GM18951 (cell line): ENCODE data around the gene CMTM7.

Experiments
- POLR2A ChIP-seq: IDR thresholded peaks from 4 replicates; pipeline ENCODE4 v1.6.1; 2011; ENCODE audit warnings: mild to moderate bottlenecking; ENCODE audit not compliant: insufficient read length, insufficient read depth; ENCODE audit errors: extremely low read depth
- in situ Hi-C: fragments of 300-500 bp; cut with MboI; formaldehyde crosslinking; loops from one replicate; pipeline ENCODE4 v1.12.0; 2022; ENCODE audit warnings: low sequenced_read_pairs, mixed read lengths, inconsistent platforms; ENCODE audit not compliant: unreplicated experiment

CMTM7 gene

DNA sequence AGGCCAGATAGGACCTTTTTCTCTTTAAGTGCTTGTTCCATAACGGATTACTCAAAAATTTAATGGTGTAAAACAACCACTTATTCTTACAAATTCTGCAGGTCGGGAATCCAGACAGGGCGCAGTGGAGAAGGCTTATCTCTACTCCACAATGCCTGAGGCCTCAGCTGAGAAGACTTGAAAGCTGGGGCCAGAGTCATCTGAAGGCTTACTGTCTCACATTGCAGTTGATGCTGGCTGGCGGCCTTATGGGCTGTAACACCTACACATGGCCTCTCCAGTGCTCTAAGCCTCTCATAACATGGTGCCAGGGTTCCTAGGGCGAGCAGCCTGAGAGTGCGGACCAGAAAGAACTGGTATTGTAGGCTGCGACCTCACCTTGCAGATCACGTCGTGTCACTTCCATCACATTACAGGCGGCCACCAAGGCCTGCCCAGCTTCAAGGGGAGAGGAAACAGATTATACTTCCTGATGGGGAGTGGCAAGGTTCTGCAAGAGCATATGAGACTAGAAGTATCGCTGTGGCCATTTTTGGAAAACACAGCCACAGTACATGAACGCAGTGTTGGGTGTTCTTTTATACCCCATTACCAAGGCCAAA lies 32.4 kb downstream of the CMTM7 start:
- in situ Hi-C loops = no loop called here

DNA sequence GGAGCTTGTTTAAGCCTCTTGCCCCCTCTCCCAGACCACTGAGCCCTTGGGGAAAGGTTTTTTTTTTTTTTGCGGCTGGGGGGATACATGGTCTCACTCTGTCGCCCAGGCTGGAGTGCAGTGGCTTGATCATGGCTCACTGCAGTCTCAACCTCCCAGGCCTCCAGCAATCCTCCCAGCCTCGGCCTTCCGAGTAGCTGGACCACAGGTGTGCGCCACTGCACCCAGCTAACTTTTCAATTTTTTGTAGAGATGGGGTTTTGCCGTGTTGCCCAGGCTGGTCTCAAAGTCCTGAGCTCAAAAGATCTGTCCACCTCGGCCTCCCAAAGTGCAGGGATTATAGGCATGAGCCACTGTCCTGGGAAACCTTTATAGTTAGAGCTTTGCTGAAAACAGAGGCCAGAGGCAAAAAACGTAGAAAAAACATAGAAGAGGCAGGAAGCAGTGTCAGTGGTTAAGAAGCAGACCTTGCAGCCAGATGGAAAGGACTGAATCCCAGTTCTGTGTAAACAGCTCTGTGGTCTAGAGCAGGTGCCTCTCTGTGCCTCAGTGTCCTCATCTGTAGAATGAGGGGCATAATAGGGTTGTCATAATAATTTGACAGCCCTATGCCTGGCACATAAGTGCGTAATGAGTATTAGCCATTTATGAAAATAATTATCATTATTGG lies 33.1 kb downstream of the CMTM7 start:
- no peak for TF ChIP-seq POLR2A
- in situ Hi-C loops = no loop called here

More for the DNA sequence above, 32.4 kb downstream of the CMTM7 start:
- no peak for TF ChIP-seq POLR2A

DNA sequence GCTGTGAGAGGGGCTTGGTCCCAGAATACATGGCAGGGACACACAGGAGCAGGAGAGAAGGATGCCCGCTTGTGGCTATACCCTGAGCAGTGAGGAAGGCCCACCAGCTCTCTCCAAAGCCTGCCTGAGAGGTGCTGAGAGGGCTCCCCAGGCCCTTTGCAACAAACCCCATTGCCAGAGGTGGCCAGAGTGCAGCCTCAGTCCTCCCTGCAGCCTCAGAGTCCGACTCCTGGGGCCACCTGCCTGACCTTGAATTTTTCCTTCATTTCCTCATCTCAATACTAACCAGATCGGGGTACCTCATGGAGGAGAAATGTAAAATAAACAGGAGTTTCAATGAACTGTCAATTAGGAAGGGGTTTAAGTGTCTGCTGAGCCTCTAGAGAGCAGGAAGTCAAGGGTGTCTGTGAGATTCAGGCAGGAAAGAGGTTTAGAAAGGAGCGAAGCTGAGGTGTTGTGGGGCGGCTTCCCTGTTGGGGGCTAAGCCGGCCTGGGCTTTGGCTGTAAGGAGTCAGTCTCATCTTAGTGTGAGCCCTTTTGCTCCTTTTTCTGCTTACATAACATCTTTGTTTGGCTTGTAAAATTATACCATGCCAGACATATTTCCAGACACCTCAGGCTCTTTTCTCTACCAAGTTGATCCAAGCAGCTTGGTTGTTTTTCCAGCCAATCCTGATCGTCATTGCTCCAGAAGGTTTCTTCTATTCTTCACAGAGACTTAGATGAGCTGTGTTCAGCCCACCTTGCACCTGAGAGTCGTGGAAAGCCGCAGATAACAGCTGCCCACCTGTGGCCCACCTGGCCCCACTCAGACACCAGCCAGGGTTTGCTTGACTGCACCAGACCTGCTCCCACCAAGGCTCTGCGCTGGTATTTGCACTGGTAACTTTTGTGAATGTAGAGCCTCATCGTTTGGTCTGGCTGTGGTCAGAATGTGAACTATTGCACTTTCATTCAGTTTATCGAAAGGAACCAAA lies 36.7 kb downstream of the CMTM7 start:
- in situ Hi-C loops = no loop called here
- no peak for TF ChIP-seq POLR2A

DNA sequence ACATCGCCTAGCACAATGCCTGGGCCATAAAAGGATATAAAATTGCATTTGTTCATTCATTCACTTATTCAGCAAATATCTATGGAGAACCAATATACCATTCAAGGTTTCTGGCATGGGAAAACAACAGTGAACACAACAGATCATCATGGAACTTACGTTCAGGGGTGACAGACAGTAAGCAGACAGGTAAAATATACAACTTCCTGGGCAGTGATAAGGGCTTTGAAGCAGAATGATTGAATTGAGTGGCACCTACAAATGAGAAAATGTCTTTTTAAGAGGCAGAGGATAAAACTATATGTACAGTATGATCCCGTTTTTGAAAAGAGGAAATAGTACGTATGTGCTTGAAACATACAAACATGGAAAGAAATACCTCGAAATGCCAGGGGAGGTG lies 39.2 kb downstream of the CMTM7 start:
- in situ Hi-C loops = no loop called here
- no peak for TF ChIP-seq POLR2A

DNA sequence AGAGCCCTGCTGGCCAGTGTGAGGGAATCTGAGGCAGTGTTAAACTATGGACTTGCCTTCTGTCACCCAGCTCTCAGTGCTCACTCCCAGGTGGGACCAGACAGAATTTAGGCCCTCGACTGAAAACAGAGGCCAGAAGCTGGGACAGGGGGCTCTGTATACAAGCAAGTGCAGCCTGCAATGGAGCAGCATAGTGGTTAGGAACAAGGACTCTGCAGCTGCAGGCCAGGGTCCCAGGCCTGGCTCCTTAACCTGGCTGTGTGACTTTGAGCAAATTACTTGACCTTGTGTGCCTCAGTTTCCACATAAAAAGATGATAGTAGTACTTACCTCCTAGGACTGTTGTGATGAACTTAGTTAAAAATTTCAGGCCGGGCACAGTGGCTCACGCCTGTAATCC lies 39.8 kb downstream of the CMTM7 start:
- in situ Hi-C loops = no loop called here
- no peak for TF ChIP-seq POLR2A

DNA sequence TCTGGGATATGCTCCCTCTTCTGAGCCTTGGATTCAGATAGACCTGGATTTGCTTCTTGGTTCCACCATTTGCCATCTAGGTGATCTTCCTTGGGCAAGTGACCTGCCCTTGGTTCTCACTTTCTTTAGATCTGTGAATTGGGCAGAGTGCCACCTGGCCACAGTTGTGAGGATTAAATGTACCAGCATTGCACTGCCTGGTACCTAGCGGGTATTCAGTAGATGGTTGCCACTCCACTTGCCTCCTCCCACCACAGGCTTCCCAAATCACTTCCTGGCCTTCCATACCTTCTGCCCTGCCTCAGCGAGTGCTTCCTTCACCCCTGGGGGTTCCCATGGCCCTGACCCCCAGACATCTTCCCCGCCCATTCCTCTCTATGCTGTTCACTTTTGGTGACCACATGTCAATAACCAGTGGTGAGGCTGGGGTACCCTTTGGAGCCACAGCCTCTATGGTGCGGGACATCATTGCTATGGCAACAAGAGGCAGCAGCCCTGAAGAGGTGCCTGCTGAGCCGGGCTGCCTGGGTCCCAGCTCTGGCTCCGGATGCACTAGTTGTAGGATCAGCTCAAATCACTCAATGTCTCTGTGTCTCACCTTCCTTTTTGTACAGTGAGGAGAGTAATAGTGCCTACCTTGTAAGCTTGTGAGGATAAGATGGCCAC lies 40.5 kb downstream of the CMTM7 start:
- in situ Hi-C loops = no loop called here
- TF ChIP-seq POLR2A = no peak

DNA sequence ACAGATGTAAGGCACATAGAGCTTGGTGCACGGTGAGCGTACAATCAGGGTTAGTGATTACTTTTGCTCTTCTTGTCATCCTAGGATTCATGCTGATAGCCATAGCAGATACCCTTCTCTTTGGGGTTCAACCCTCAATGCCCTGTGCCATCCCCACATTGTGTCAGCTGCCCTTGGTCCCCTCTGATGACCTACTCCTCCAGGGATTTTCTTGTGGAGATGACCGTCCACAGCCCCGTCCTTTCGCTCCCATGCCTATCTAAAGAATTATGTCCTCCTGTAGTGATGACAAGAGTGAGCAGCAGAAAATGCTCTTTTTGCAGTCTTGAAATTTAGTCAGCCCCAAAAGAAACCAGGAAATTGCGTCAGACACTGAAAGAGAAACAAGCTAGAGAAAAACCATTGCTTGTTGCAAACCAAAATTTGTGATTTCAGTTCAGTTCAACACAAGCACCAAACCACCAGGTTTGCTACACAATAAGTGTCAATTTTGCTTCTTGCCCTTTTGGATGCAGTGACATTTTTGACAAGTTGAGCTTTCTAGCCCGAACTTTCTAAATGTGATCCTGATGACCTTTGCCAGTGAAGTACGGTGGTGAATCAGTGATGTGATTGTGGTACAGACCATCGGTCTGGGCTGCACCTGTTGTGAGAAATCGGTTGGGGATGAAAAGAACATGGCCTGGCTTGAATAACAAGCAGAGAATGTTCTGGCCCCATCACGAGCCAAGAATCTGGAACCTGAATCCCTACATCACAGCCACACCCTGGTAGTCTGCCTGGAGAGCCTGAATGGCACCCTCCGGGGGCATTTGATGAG lies 41.3 kb downstream of the CMTM7 start:
- TF ChIP-seq POLR2A = no peak
- in situ Hi-C loops = no loop called here

DNA sequence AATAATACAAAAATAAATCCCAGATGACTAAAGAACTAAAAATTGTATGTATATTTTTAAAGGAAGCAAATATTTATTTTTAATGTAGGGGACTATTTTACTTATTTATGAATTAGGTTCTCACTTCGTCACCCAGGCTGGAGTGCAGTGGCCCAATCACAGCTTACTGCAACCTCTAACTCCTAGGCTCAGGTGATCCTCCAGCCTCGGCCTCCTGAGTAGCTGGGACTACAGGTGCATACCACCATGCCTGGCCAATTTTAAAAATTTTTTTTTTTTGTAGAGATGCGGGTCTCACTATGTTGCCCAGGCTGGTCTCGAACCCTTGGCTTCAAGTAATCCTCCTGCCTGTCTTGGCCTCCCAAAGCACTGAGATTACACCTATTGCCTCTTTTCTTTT lies 42.6 kb downstream of the CMTM7 start:
- in situ Hi-C loops = no loop called here
- no peak for TF ChIP-seq POLR2A

DNA sequence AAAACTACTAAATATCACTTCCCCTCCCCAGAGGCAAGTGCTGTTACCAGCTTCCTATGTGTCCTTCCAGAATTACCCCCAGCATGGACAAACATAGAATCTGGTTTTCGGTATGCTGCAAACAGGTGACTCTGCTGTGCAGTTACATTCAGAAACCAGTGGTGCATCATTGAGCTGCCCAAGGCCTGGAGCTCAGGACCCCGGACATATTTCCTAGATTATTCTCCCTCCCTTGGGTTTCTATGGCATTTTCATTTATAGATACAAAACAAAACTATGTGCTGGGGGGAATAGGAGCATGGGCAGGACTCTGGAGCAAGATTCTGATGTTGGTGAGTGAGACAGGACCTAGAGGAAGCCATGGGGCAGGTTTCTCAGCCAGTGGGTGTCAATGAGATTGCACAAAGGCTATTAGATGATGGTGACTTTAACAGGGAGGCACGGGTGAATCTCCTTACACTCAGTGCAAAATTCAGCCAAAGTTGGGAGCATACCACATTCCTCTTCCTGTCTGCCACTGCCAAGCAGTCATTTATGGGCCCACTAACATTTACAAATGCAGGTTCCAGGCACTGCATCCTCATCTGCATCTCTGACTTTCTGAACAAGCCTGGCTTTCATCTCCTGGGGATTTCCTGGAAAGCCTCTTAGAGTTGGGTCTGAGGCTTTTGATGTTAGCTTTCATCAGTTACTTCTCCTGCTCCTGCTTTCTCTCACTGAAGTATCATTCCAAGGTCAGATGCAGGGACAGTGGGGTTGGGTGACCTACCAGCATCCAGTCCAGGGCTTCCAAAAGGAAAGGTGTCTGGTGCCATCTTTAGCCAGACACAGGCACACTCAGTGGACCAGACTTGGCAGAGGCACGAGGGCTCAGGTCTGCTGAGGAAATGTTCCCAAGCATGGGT lies 44.5 kb downstream of the CMTM7 start:
- in situ Hi-C loops = no loop called here
- no peak for TF ChIP-seq POLR2A

DNA sequence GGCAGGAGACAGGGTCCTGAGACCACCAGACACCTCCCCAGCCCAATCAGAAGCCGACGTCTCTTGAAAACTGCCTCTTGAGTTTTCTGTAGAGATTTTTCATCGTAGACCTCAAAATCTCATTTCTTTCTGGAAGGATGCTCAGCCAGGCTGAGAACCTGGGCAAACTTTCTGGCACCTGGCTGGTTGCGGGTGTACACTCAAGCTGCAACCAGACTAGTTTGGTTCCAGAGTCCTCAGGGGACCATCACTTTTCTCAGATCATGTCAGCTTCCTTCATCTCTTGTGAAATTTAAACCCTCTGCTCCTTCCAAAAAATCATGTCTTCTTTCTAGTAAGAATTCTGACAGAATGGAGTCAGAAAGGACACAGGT lies 45.1 kb downstream of the CMTM7 start:
- in situ Hi-C loops = no loop called here
- TF ChIP-seq POLR2A = no peak

DNA sequence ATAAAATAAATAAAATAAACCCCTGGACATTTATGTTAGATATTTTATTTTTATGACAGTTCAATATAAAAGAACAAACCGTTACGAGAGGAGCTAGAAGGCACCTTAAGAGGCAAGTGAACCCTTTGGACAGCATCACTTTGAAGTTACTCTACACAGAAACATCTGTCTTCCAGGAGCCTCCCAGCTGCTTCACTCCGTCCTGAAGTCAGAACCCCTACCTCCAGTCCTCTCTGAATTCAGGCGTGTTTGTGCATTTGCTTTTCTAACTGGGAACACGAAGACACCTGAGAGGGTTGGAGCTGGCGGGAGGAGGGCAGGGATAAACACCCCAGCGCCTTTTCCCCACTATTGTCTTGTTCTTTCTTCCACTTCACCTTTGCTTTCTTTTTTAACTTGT lies 46.2 kb downstream of the CMTM7 start:
- in situ Hi-C loops = no loop called here
- TF ChIP-seq POLR2A = no peak
